ENCODE measurements around the gene GLUL. TPM values are rescaled to one million over a fixed set of nuclear protein-coding genes. Genes with fewer than 3 reads are reported as not detected.

The GLUL gene
- 90.3 TPM for polyA plus RNA-seq (2012; ENCODE audit: low read depth, missing spikeins)

DNA sequence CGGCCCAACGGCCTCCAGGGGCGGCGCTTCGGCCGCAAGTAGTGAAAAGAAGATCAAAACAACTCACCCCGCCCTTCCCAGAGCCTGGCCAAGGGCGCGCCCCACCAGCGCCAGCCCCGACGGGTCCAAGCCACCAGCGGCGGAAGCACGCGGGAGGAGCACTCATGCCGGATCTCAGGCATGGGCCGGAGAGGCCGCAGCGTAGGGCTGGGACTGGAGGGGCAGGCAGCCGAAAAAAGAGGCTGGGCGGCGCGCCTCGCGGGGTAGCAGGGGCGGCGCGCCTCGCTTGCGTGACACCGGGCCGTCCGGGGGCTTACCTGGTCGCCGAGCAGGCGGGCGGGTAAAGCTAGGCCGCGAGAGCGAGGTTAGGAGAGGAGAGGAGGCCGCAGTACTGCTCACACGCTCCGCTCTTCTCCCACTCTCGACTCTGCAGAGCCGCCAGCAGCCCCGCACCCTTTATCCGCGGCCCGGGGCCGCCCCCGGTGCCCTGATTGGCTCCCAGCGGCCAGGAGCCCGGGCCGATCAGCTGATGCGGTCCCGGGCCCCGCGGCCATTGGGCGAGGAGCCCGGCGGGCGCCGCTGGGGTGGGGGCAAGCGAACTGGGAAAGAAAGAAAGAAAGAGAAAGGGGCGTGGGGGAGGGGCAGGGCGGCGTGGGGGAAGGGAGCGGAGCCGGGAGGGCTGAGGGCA lies at the start of gene GLUL:
Gene GLUL, minus strand, starts transcription at position 429 of the 688 bp plus-strand sequence. CDS start 3,053 bp downstream, outside the sequence.
- FAIRE-seq (peak; percentile 62), DNase-seq (ENCODE audit: insufficient read length, low spot score) (peak; percentile 78)
- peak; percentile 92 for TF ChIP-seq POLR2A (IDR thresholded peaks at IDR 0.05; ENCODE audit: low read depth, low read length)
- TF ChIP-seq TAF1 (IDR thresholded peaks at IDR 0.05; ENCODE audit: low read depth, low read length), result peak; percentile 75
- TF ChIP-seq PAX5 (IDR thresholded peaks at IDR 0.05; ENCODE audit: insufficient read depth, low read length, severe bottlenecking), result no peak
- no peak for TF ChIP-seq SPI1 (IDR thresholded peaks at IDR 0.05; ENCODE audit: low read depth, low read length)
- TF ChIP-seq POLR2AphosphoS5 (IDR thresholded peaks at IDR 0.05; ENCODE audit: low read depth, low read length), result peak; percentile 91
- no peak for TF ChIP-seq POU2F2 (IDR thresholded peaks at IDR 0.05; ENCODE audit: low read depth, low read length)

DNA sequence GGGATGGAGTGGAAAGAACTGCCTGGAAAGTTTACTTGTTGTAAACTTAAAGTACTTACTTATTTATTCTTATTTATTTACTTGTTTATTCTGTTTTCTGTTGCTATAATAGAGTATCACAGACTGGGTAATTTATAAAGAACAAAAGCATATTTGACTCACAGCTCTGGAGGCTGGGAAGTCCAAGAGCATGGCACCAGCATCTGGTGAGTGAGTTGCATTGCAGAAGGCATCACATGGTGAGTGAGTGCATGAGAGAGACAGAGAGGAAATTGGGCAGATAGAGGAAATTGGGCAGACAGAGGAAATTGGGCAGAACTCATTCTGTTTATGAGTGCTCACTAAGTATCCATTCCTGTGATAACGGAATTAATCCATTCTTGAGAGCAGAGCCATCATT lies 46.7 kb upstream of the GLUL start:
- no peak for TF ChIP-seq TAF1 (IDR thresholded peaks at IDR 0.05; ENCODE audit: low read depth, low read length)
- DNase-seq (ENCODE audit: insufficient read length, low spot score), result no peak
- no peak for FAIRE-seq

DNA sequence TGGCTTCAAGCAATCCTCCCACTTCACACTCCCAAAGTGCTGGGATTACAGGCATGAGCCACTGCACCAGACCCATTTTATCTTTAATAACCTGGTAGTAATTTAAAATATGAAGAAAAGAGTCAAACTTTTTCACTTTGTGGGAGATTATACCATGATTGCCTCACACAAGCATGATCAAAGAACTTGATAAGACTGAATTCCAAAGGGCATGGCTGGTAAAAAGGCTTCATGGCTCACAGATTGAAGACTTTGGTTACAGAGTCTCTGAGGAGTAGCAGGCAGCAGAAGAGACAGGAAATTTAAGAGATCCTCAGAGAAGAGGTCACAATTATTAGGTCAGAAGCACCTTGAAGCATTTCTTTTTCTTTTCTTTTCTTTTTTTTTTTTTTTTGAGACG lies 42.0 kb upstream of the GLUL start:
- FAIRE-seq (no peak), DNase-seq (ENCODE audit: insufficient read length, low spot score) (no peak)
- no peak for TF ChIP-seq PAX5 (IDR thresholded peaks at IDR 0.05; ENCODE audit: insufficient read depth, low read length, severe bottlenecking)
- no peak for TF ChIP-seq POLR2A (IDR thresholded peaks at IDR 0.05; ENCODE audit: low read depth, low read length)
- TF ChIP-seq TAF1 (IDR thresholded peaks at IDR 0.05; ENCODE audit: low read depth, low read length), result no peak
- no peak for TF ChIP-seq POU2F2 (IDR thresholded peaks at IDR 0.05; ENCODE audit: low read depth, low read length)

DNA sequence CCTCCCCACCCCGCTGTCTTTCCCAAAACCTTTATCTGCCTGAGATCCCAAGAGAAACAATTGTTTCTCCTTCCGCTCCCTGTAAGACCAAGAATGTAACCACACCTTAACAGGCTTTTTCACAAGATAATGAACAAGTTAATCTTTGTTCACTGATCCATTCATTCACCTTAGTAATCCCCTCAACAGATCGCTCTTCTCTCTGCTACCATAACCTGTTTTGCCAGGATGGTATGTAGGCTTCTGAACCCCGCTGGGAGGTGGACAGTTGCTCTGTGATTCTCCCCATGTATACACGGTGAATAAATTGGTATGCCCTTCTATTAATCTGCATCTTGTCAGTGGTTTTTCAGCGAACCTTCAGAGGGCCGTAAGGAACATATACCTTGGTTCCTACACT lies 39.7 kb upstream of the GLUL start:
- TF ChIP-seq PAX5 (IDR thresholded peaks at IDR 0.05; ENCODE audit: insufficient read depth, low read length, severe bottlenecking) (no peak), TAF1 (IDR thresholded peaks at IDR 0.05; ENCODE audit: low read depth, low read length) (no peak), POLR2AphosphoS5 (IDR thresholded peaks at IDR 0.05; ENCODE audit: low read depth, low read length) (no peak), POLR2A (IDR thresholded peaks at IDR 0.05; ENCODE audit: low read depth, low read length) (no peak), SPI1 (IDR thresholded peaks at IDR 0.05; ENCODE audit: low read depth, low read length) (no peak), POU2F2 (IDR thresholded peaks at IDR 0.05; ENCODE audit: low read depth, low read length) (no peak)
- DNase-seq (ENCODE audit: insufficient read length, low spot score) (no peak), FAIRE-seq (no peak)

DNA sequence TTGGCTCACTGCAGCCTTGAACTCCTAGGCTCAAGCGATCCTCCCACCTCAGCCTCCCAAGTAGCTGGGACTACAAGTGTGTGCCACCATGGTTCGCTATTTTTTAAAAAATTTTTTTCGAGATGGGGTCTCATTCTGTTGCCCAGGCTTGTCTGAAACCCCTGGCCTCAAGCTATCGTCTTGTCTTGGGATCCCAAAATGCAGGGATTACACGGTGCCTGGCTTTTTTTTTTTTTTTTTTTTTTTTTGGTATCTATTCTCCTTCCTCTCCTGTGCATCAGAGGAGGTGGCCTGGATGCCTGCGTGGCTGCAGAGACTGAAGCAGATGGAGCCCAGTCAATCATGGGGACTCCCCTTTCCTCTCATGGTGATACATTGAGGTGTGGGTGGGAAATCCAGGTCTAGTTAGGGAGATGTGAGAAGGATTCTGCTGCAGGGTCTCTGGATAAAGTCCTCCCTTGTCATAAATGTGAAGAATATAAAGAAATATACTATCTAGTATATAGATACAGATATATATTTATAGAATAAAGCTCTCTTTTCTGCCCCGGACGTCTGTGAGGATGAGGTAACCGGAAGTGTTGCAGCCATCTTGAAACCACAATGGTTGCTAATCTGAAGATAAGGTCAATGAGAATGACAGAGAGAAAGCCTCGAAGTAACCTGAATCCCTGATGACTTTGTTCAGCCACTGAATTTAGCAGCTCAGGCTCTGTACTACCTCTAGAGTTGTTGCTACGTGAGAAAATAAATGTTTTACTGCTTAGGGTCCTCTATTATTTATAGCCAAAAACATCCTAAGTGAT lies 38.9 kb upstream of the GLUL start:
- no peak for TF ChIP-seq PAX5 (IDR thresholded peaks at IDR 0.05; ENCODE audit: insufficient read depth, low read length, severe bottlenecking)
- TF ChIP-seq SPI1 (IDR thresholded peaks at IDR 0.05; ENCODE audit: low read depth, low read length), result no peak
- TF ChIP-seq POU2F2 (IDR thresholded peaks at IDR 0.05; ENCODE audit: low read depth, low read length), result no peak
- no peak for TF ChIP-seq POLR2A (IDR thresholded peaks at IDR 0.05; ENCODE audit: low read depth, low read length)
- no peak for TF ChIP-seq POLR2AphosphoS5 (IDR thresholded peaks at IDR 0.05; ENCODE audit: low read depth, low read length)
- no peak for TF ChIP-seq TAF1 (IDR thresholded peaks at IDR 0.05; ENCODE audit: low read depth, low read length)
- DNase-seq (ENCODE audit: insufficient read length, low spot score), result no peak
- no peak for FAIRE-seq

DNA sequence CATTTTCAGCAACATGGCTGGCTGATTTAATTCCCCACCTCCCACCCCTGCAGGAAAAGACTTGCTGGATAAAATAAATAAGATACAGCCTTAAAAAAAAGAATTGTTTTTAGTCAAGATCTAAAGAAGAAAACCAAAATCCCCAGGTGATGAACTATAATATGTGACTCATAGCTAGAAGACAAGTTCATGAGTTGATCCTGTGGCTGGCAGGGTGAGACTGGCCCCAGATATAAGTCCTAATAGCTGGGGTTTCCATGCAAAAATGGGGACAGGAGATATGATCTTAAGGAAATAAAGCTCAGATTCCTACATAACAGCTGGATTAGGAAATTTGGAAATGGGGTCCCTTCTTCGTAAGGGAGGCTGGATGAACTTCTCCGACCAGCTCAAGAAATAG lies 36.5 kb upstream of the GLUL start:
- no peak for FAIRE-seq
- no peak for DNase-seq (ENCODE audit: insufficient read length, low spot score)
- TF ChIP-seq SPI1 (IDR thresholded peaks at IDR 0.05; ENCODE audit: low read depth, low read length) (no peak), POLR2AphosphoS5 (IDR thresholded peaks at IDR 0.05; ENCODE audit: low read depth, low read length) (no peak), POU2F2 (IDR thresholded peaks at IDR 0.05; ENCODE audit: low read depth, low read length) (no peak), PAX5 (IDR thresholded peaks at IDR 0.05; ENCODE audit: insufficient read depth, low read length, severe bottlenecking) (no peak), TAF1 (IDR thresholded peaks at IDR 0.05; ENCODE audit: low read depth, low read length) (no peak), POLR2A (IDR thresholded peaks at IDR 0.05; ENCODE audit: low read depth, low read length) (no peak)

DNA sequence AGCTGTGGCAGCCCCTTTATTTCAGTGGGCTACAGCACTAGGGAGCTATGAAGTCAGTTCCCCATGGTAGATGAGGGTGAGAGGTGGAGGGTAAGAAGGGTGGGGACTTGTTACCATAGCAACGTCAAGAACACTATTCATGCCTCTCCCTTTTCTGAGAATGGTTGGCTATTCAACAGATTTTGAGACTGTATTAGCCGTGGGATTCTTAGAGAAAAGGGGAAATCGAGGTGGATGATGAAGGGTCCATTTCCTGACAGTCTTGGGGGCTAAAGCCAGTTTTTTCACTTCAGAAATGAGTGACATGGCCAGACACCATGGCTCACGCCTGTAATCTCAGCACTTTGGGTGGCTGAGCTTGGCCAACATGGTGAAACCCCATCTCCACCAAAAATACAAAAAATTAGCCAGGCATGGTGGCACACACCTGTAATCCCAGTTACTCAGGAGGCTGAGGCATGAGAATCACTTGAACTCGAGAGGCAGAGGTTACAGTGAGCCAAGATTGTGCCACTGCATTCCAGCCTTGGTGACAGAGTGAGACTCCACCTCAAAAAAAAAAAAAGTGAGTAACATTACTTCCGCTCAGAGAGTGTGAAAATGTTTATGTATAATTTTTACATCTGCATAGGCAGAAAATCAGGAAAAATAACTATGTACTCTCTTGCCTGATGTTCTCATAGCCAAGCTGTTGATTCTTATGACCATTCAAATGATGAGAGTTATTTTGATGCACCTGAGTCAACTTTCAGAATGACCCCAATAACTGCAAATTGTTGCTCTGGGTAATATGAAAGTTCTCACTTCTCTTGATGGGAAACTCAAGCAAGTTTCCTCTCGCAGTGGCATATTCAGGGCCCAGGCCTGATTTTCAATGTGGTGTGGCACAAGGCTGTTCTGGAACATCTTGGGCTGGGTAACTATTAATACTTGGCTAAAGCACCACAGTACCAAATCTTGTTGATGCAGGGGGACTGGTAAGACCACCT lies 35.1 kb upstream of the GLUL start:
- DNase-seq (ENCODE audit: insufficient read length, low spot score) (no peak), FAIRE-seq (peak; percentile 94)
- TF ChIP-seq POU2F2 (IDR thresholded peaks at IDR 0.05; ENCODE audit: low read depth, low read length), result no peak
- peak; percentile 87 for TF ChIP-seq SPI1 (IDR thresholded peaks at IDR 0.05; ENCODE audit: low read depth, low read length)
- no peak for TF ChIP-seq TAF1 (IDR thresholded peaks at IDR 0.05; ENCODE audit: low read depth, low read length)
- TF ChIP-seq POLR2A (IDR thresholded peaks at IDR 0.05; ENCODE audit: low read depth, low read length), result no peak
- no peak for TF ChIP-seq POLR2AphosphoS5 (IDR thresholded peaks at IDR 0.05; ENCODE audit: low read depth, low read length)

DNA sequence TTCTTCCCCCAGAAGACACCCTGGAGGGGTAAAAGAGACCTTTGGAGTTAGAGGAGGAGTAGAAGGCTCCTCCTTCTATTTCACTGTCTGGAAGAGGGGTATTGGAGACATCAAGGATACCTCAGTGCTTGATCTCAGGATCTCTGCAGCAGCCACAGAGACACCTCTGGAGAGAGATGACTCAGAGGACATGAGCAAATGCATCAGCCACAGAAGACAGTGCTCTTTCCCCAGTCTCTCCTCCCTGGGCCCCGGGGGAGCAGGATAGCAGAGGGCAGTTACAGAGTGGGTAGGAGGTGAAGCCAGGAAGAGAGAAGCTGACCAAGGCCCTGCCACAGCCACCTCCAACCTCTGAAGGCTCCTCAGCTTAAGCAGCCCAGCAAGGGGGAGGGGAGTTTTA lies 24.2 kb upstream of the GLUL start:
- FAIRE-seq (no peak), DNase-seq (ENCODE audit: insufficient read length, low spot score) (no peak)

DNA sequence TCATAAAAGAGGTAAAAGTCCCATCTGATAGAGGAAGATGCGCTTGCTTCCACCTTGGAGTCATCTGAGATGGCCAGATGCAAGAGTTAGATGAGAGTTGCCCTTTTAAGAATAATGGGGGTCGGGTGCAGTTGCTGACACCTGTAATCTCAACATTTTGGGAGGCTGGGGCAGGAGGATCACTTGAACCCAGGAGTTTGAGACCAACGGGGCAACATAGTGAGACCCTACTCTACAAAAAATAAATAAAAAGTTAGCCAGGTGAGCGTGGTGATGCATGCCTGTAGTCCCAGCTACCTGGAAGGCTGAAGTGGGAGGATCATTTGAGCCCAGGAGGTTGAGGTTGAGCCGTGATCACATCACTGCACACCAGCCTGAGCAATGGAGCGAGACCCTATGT lies 22.4 kb upstream of the GLUL start:
- DNase-seq (ENCODE audit: insufficient read length, low spot score), result no peak
- TF ChIP-seq TAF1 (IDR thresholded peaks at IDR 0.05; ENCODE audit: low read depth, low read length), result no peak
- no peak for TF ChIP-seq POU2F2 (IDR thresholded peaks at IDR 0.05; ENCODE audit: low read depth, low read length)
- TF ChIP-seq POLR2AphosphoS5 (IDR thresholded peaks at IDR 0.05; ENCODE audit: low read depth, low read length), result no peak
- TF ChIP-seq SPI1 (IDR thresholded peaks at IDR 0.05; ENCODE audit: low read depth, low read length), result no peak
- no peak for FAIRE-seq

More for the DNA sequence above, 24.2 kb upstream of the GLUL start:
- TF ChIP-seq POLR2AphosphoS5 (IDR thresholded peaks at IDR 0.05; ENCODE audit: low read depth, low read length), result no peak
- no peak for TF ChIP-seq PAX5 (IDR thresholded peaks at IDR 0.05; ENCODE audit: insufficient read depth, low read length, severe bottlenecking)
- TF ChIP-seq TAF1 (IDR thresholded peaks at IDR 0.05; ENCODE audit: low read depth, low read length), result no peak
- no peak for TF ChIP-seq SPI1 (IDR thresholded peaks at IDR 0.05; ENCODE audit: low read depth, low read length)
- no peak for TF ChIP-seq POLR2A (IDR thresholded peaks at IDR 0.05; ENCODE audit: low read depth, low read length)
- TF ChIP-seq POU2F2 (IDR thresholded peaks at IDR 0.05; ENCODE audit: low read depth, low read length), result no peak

Data from GM12891 (cell line).